RWPE2 (cell line): Measurements from ENCODE around the gene MFGE8.

Source experiments
- ATAC-seq: fragments of 200-7000 bp; cut with Tn5 transposase; 3 replicates; pipeline ENCODE4 v1.9.1; 2021; ENCODE audit warnings: low read depth
- DNase-seq: peaks from one replicate; pipeline ENCODE4 v3.0.0-alpha.2; 2020; ENCODE audit warnings: low spot score
- H3K27ac ChIP-seq: fragments of 450-650 bp; 2 replicates; pipeline ENCODE4 v1.5.1; 2017; ENCODE audit warnings: mild to moderate bottlenecking; ENCODE audit not compliant: poor library complexity, severe bottlenecking
- H3K27me3 ChIP-seq: fragments of 250-450 bp; sonication (Bioruptor Pico); 2 replicates; pipeline ENCODE4 v1.5.1; 2021; ENCODE audit warnings: mild to moderate bottlenecking, moderate library complexity; ENCODE audit not compliant: insufficient read depth, poor library complexity, severe bottlenecking
- H3K36me3 ChIP-seq: fragments of 250-450 bp; sonication (Bioruptor Pico); 2 replicates; pipeline ENCODE4 v1.5.1; 2020; ENCODE audit warnings: low read depth, mild to moderate bottlenecking, moderate library complexity
- H3K4me1 ChIP-seq: fragments of 250-450 bp; sonication (Bioruptor Pico); 2 replicates; pipeline ENCODE4 v1.5.1; 2021; ENCODE audit warnings: mild to moderate bottlenecking, moderate library complexity; ENCODE audit not compliant: insufficient read depth, poor library complexity, severe bottlenecking
- H3K4me3 ChIP-seq: fragments of 250-450 bp; sonication (Bioruptor Pico); 2 replicates; pipeline ENCODE4 v1.5.1; 2021; ENCODE audit warnings: mild to moderate bottlenecking, moderate library complexity; ENCODE audit not compliant: severe bottlenecking
- H3K9me3 ChIP-seq: fragments of 250-450 bp; sonication (Bioruptor Pico); 2 replicates; pipeline ENCODE4 v1.5.1; 2021; ENCODE audit warnings: mild to moderate bottlenecking, moderate library complexity; ENCODE audit not compliant: severe bottlenecking
- TF ChIP-seq, protein P1 (sequence below): fragments of 450-650 bp; IDR thresholded peaks from one replicate; pipeline ENCODE4 v1.5.1; 2017; ENCODE audit warnings: mild to moderate bottlenecking, moderate library complexity; ENCODE audit not compliant: poor library complexity, severe bottlenecking

Gene MFGE8

DNA sequence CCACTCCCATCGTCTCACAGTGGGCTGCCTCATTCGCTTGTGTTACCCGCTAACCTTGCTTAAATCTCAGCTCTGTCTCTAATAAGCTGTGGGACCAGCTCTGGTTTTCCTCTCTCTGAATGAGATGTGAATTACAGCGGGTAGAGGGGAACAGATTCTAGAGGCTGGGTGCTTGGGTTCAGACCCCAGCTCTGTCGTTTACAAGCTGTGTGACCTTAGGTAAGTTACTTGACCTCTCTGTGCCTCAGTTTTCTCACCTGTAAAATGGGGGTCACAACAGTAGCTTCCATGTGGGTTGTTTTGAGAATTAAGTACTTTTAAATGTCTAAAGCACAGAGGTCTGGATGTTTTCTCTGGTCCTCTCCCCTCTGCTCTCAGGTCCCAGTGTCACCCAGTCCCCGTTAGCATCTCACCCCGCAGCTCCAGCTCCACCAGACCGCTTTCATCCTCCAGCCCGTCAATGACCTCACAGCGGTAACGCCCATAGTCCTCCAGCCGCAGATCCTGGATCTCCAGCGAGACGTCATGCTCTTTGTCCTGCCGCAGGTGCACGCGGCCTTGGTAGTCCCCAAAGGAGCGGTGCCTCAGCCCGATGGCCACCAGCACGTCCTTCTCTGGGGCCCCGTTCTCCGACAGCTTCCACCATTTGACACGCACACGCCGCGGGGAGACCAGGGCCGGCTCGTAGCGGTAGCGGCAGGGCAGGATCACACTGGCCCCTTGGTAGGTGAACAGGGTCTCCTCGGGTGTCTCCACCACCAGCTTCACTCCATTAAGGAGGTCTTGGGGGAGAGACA is 32.0 kb downstream of the MFGE8 start:
- ATAC-seq (no peak), DNase-seq (no peak)
- TF ChIP-seq, protein P1, sequence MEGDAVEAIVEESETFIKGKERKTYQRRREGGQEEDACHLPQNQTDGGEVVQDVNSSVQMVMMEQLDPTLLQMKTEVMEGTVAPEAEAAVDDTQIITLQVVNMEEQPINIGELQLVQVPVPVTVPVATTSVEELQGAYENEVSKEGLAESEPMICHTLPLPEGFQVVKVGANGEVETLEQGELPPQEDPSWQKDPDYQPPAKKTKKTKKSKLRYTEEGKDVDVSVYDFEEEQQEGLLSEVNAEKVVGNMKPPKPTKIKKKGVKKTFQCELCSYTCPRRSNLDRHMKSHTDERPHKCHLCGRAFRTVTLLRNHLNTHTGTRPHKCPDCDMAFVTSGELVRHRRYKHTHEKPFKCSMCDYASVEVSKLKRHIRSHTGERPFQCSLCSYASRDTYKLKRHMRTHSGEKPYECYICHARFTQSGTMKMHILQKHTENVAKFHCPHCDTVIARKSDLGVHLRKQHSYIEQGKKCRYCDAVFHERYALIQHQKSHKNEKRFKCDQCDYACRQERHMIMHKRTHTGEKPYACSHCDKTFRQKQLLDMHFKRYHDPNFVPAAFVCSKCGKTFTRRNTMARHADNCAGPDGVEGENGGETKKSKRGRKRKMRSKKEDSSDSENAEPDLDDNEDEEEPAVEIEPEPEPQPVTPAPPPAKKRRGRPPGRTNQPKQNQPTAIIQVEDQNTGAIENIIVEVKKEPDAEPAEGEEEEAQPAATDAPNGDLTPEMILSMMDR: no peak

DNA sequence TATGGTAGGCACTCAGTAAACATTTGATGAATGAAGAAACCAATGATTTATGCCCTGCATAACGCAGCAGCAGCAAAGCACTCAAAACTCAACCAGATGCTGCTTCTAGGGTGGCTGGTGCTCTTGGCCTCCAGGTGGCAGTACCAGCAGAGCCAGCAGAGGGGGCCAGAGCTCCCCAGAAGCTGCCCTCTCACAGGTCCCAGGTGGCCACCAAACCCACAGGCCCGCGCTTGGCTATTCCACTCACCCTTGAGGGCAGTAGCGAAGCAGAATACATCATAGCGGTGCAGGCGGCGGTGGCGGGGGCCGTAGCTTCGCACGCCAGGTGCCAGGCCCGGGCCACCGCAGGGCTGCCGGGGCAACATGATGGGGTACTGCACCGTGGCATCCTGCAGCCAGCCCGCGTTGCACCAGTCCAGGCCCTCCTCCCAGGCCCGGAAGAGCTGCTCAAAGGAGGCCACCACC is 34.4 kb downstream of the MFGE8 start:
- TF ChIP-seq, protein P1: peak; percentile 88
- no peaks in the 10 kb centered on the region for H3K27me3 ChIP-seq
- peak; percentile 77 for DNase-seq

More for the DNA sequence above, 32.0 kb downstream of the MFGE8 start:
- H3K27ac ChIP-seq: no peak overlapping the region
- no peaks in the 10 kb centered on the region for H3K27me3 ChIP-seq
- H3K36me3 ChIP-seq: no peaks in the 10 kb centered on the region
- no peaks in the 10 kb centered on the region for H3K4me1 ChIP-seq
- no peaks in the 10 kb centered on the region for H3K9me3 ChIP-seq
- no peak overlapping the region for H3K4me3 ChIP-seq

DNA sequence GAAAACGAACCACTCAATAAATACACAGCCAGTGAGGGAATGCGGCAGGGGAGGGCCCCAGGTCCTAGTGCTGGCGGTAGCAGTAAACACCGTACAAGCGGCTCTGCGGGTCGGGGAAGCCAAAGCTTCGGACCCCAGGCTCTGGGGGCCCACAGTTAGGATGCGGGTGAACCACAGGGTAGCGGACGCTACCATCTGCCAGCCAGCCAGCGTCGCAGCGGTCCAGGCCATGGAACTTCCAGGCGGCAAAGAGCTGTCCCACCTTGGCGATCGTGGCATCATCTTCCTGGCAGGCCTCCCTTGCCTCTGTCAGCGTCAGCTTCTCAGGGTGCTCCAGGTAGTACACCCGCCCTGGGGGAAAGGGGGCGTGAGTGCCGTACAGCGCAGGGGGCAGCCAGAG is 35.3 kb downstream of the MFGE8 start:
- H3K36me3 ChIP-seq: no peaks in the 10 kb centered on the region
- TF ChIP-seq, protein P1: no peak
- no peak overlapping the region for H3K27ac ChIP-seq
- DNase-seq: no peak
- no peaks in the 10 kb centered on the region for H3K4me1 ChIP-seq
- ATAC-seq: no peak
- no peaks in the 10 kb centered on the region for H3K27me3 ChIP-seq
- no peaks in the 10 kb centered on the region for H3K9me3 ChIP-seq
- H3K4me3 ChIP-seq: no peak overlapping the region

More for the DNA sequence above, 34.4 kb downstream of the MFGE8 start:
- no peaks in the 10 kb centered on the region for H3K9me3 ChIP-seq
- no peak overlapping the region for H3K27ac ChIP-seq
- H3K36me3 ChIP-seq: no peaks in the 10 kb centered on the region
- peak; percentile 76 for ATAC-seq
- H3K4me3 ChIP-seq: no peak overlapping the region
- no peaks in the 10 kb centered on the region for H3K4me1 ChIP-seq

DNA sequence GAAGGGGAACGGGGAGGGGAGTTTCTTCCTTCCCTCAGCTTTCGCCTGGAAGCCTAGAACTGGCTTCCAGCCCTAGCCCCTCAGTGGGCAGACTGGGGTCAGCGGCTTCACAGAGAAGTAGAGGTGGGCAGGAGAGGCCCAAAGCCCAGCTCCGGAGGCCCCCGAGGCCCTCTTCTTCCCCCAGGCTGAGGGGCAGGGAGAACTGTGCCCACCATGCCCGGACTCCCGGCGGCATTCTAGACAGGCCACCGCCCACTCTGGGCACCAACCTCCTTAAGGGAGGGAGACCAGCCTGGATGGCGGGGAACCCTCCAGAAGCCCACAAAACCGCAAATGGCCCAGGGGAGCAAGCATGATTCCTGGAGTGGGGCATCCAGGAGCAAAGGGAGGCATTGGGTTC is 35.8 kb downstream of the MFGE8 start:
- Histone ChIP-seq H3K27ac (no peak overlapping the region), H3K4me3 (no peak overlapping the region), H3K36me3 (no peaks in the 10 kb centered on the region), H3K9me3 (no peaks in the 10 kb centered on the region), H3K27me3 (no peaks in the 10 kb centered on the region), H3K4me1 (no peaks in the 10 kb centered on the region)
- TF ChIP-seq, protein P1: no peak
- ATAC-seq: no peak
- no peak for DNase-seq

DNA sequence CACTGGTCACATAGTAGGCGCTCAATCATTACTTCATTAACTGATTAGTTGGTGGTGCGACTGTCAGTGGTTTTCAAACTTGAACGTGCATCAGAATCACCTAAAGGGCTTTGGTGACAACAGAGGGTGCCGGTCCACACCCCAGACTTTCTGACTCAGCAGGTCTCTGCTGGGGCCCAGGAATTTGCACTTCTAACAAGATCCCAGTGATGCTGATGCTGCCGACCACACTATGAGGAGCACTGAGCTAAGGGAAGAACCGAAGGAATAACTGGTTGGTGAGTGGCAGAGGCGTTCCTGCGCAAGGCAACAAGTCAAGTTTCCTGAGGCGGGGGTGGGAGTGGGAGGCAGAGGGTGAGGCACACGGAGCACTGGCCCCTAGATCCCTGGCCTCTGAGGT is 36.6 kb downstream of the MFGE8 start:
- no peak for ATAC-seq
- H3K27me3 ChIP-seq: no peaks in the 10 kb centered on the region
- TF ChIP-seq, protein P1: no peak

More for the DNA sequence above, 36.6 kb downstream of the MFGE8 start:
- Histone ChIP-seq H3K9me3 (no peaks in the 10 kb centered on the region), H3K36me3 (no peaks in the 10 kb centered on the region), H3K27ac (no peak overlapping the region), H3K4me3 (no peak overlapping the region), H3K4me1 (no peaks in the 10 kb centered on the region)
- DNase-seq: no peak
